HTERT RPE-1 (cell line): ENCODE data around the gene TLR5.
"Not testable (repeated sequence)": the region's sequence is repeated elsewhere in the genome, so short reads cannot be mapped to it uniquely, and the experiment has no call there.

Experiments used
- in situ Hi-C: fragments of 300-500 bp; cut with MboI; formaldehyde crosslinking; loops from 4 replicates; pipeline ENCODE4 v1.14.3; 2020; ENCODE audit warnings: low sequenced_read_pairs

TLR5 gene

GRCh38 chr1:223142795-223143536 is at the start of gene TLR5:
TSS of gene TLR5 (minus strand) at chr1:223143248. CDS start at chr1:223113031, 30,217 bp downstream.
- in situ Hi-C loops: no loop called here

GRCh38 chr1:223189903-223190724 is 47.1 kb upstream of the TLR5 start:
- in situ Hi-C loops: no loop called here

GRCh38 chr1:223189525-223189902 is 46.5 kb upstream of the TLR5 start:
- in situ Hi-C loops: no loop called here

GRCh38 chr1:223188618-223189356 is 45.7 kb upstream of the TLR5 start:
- in situ Hi-C loops: no loop called here

- in situ Hi-C loops: no loop called here
These were observed 43.8 kb upstream of the TLR5 start for GRCh38 chr1:223186800-223187199.

GRCh38 chr1:223183268-223183862 is 40.3 kb upstream of the TLR5 start:
- in situ Hi-C loops: no loop called here

- in situ Hi-C loops: no loop called here
These were observed 37.8 kb upstream of the TLR5 start for GRCh38 chr1:223180731-223181321.

GRCh38 chr1:223179786-223180185 is 36.7 kb upstream of the TLR5 start:
- in situ Hi-C loops: no loop called here

- in situ Hi-C loops: no loop called here
These were observed 36.2 kb upstream of the TLR5 start for GRCh38 chr1:223179280-223179679.

- in situ Hi-C loops: no loop called here
These were observed 34.6 kb upstream of the TLR5 start for GRCh38 chr1:223177681-223178080.

- in situ Hi-C loops: no loop called here
These were observed 33.4 kb upstream of the TLR5 start for GRCh38 chr1:223176437-223176836.

GRCh38 chr1:223175633-223176032 is 32.6 kb upstream of the TLR5 start:
- in situ Hi-C loops: no loop called here

- in situ Hi-C loops: no loop called here
These were observed 32.0 kb upstream of the TLR5 start for GRCh38 chr1:223175032-223175431.

GRCh38 chr1:223169458-223169857 is 26.4 kb upstream of the TLR5 start:
- in situ Hi-C loops: not testable (repeated sequence)

GRCh38 chr1:223161321-223161720 is 18.3 kb upstream of the TLR5 start:
- in situ Hi-C loops: no loop called here

GRCh38 chr1:223156343-223156742 is 13.3 kb upstream of the TLR5 start:
- in situ Hi-C loops: no loop called here

- in situ Hi-C loops: no loop called here
These were observed 12.1 kb upstream of the TLR5 start for GRCh38 chr1:223155153-223155552.

GRCh38 chr1:223153177-223154119 is 10.4 kb upstream of the TLR5 start:
- in situ Hi-C loops: no loop called here

GRCh38 chr1:223152399-223152798 is 9.4 kb upstream of the TLR5 start:
- in situ Hi-C loops: no loop called here

GRCh38 chr1:223150443-223150842 is 7.4 kb upstream of the TLR5 start:
- in situ Hi-C loops: no loop called here
